ENCODE measurements around the gene FILIP1L.

Gene FILIP1L

DNA sequence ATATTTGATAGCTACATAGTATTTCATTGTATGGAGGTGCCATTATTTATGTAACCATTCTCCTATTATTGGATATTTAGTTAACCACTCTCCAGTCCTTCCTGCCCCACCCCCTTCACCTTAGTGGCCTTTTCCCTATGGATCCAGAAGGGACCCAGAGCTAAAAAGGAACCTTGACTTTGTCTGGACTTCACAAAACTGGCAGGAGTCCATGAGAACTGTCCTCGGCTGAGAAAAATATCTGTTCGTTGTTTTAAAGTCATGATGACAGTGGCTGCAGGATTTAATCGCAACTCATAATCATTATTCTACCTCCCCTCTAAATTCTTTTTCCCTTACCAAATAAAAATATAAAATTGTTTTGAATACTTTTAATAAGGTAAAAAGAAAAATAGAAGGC, 166.9 kb downstream of the FILIP1L start:
- no peak for DNase-seq

GRCh38 chr3:99945328-99945995, 168.8 kb downstream of the FILIP1L start:
- no peak for DNase-seq

- no peak for DNase-seq
Measured at GRCh38 chr3:99943931-99944761, 170.2 kb downstream of the FILIP1L start.

DNA sequence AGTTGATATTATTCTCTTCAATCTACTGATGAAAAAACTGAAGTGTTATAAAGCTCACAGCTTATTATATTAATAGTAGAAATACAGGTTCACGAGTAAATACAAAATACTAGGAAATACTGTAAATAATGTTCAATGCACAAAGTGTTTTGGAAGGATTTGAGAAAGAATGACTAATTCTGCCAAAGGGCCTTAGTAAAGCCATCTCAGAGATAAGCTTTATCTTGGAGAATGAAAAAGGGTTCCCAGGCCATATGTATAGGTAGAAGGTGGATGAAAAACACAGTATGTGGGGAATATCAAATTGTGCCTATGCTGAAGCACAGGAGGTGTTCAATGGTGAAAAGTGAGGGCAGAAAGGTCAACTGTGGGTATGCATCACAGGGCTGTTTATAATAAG, 173.1 kb downstream of the FILIP1L start:
- DNase-seq = no peak

DNA sequence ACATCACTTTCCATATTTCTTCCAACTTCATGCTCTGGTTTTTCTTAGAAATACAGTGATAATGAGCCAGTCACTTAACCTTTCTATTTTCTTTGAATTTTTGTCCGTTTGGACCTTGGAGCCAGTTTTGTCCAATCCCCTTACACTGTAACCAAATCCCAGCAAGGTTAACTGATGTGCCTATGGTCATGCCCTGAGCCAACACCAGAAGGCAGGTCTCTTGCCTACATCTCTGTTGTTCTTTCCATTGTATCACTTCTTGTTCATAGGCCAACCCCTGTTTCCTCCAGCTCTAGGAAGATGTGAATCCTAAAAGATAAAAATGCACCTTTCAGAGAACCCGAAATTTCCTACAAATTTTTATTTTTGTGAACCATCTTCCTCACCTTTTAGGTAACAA, 174.0 kb downstream of the FILIP1L start:
- no peak for DNase-seq

DNA sequence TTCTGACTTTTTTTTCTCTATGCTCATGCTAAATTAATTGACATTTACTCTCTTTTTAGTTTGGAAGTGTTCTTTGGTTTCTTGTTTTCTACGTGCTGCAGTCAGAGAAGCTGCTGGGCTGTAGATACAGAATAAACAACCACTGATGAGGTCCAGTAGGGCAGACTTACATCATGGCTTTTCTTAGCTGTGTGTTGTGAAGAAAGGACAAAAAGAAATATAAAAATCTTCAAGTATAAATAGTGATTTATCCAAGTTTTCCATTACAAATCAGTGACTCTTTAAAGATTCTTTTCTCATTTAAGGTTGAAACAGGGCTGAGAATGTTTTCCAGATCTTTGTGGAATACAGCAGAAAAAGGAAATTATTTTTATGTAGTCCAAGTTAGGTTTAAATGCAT, 174.4 kb downstream of the FILIP1L start:
- DNase-seq = no peak

DNA sequence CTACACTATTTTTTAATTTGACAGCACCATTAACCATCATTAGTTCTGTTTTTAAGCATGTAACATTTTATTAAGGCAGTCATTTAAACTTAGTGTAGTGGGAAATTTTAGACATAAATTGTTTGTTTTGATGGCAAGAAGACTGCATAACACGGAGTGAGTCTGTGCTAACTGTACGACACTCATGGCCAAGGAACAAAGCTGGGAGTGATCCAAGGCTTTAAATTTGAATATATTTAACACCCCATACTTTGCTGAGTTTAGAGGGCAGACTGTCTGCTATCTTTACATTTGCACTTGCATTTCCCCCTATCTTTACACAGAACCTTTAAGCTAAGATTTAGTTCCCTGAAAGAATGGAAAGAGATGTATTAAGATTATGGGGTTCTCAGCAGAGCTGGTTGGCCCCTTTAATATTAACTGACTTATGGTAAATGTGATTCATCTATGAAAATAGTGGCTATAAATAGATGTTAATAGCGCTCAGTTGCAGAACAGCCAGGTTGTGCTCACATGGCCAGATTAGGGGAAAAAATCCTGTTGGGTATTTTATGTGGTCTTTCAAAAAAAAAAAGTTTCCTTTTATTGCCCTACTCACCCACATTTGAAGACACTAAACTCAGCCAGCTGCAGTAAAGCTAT, 175.9 kb downstream of the FILIP1L start:
- no peak for DNase-seq

- DNase-seq = no peak
Measured at GRCh38 chr3:99934975-99935797, 179.1 kb downstream of the FILIP1L start.

GRCh38 chr3:99933971-99934750, 180.1 kb downstream of the FILIP1L start:
- no peak for DNase-seq

GRCh38 chr3:99931059-99931458, 183.2 kb downstream of the FILIP1L start:
- DNase-seq = no peak

DNA sequence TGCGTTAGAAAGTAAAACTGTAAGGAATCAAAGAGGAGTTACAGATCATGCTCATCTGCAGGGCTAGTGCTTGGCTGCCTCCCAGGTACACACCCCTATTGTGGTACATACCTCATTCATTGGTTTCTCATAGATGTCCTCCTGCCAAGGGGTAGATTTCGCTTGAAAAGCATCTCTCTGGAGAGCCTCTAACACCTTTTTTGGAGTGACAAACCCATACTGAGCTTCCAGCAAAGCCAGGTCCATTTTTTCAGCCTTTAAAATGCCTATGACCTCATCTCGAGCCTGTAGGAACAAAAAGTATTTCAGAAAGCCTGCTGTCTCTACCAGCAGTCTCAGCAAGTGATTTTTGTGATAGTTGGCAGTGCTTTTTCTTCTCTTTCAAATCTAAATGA, 184.6 kb downstream of the FILIP1L start:
- DNase-seq = no peak

- DNase-seq = no peak
Measured at GRCh38 chr3:99928771-99929744, 185.2 kb downstream of the FILIP1L start.

GRCh38 chr3:99927671-99928457, 186.4 kb downstream of the FILIP1L start:
- no peak for DNase-seq

DNA sequence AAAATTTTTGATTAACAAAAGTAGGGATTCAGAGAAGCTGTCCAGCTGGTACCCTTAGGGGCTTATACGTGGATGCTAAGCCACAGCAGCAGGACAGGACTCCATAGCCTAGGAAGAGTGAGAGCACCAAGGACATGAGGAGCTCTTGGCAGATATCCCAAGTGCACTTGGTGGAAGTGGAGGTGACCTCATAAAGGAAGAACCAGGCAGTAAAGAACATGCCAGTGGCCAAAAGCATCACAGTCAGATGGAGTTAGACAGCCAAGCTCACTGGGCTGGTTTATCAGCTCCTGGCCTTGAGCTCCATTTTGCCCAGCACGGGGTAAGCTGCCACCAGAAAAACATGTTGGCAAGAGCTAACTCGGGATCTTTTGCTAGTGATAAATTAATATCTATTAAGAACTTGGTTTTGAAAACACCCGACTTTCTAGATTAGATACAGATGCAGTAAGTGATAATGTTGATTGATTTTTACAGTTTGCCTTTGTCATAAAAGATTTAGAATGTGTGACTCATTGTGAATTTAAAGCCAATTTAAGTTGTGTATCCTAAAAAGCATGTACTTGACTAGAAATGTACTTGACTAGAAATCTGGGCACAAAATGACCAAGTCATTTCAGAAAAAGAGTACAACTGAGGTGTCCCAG, 188.6 kb downstream of the FILIP1L start:
- no peak for DNase-seq

GRCh38 chr3:99923873-99924272, 190.4 kb downstream of the FILIP1L start:
- no peak for DNase-seq

- no peak for DNase-seq
Measured at GRCh38 chr3:99921986-99922385, 192.3 kb downstream of the FILIP1L start.

DNA sequence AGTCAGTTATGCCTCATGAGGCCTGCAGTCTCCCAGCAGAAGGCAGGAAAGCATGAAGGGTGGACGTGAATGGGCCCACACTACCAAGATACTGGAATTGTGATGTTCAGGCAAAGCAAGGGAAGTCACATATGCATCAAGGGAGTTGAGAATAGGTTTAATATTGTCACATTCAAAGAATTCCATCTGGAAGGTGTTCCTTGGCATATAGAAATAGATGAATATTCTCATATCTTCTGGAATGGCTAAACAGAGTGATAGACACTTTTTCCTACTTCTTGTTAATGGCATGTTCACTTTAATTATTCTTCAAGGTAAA, 193.0 kb downstream of the FILIP1L start:
- no peak for DNase-seq

DNA sequence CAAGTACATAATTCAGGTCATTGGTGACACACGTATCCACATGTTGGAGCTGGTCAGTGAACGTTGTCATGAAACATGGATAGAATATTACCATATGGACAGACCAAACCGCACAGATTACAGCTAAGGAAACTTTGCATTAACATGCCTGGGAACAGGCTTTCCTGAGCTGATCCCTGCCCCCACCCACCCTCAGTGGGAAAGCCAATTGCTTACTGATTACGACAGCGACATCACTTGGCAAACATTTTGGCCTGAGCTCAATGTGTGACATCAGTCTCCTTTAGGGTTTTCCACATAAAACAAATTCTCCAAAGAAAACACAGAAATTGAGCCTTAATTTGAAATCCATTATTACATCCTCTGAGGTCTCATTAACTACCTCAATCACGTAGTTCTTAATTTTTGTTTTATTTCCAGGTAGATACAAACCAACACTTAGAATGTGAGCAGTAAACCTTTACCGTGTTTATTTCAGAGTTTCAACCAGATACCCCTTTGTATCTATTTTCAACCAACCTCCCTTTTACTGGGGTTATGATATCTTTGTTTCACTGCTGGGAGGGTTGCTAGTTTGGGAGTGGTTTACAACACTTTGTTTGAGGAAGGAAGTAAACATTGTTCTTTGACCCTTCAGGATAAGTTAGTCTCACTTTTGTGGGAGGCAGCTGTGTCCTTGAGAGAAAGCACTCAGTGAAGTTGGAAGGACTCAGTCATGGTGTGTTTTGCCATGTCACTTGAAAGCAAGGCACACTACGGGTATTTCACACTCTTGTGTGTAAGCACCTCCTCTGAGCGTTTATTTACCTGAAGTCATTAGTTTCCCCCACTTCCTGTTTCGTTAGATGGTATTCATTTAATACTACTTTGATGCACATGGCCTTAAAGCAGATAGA, 193.6 kb downstream of the FILIP1L start:
- DNase-seq = peak; percentile 7 to 12

Measured in inflammatory macrophage (primary cell).